HTR-8/SVneo (cell line): ENCODE data around the gene OPN1MW2.
"Not testable (repeated sequence)": the region's sequence is repeated elsewhere in the genome, so short reads cannot be mapped to it uniquely, and the experiment has no call there.

Experiments
- DNase-seq: peaks from one replicate; pipeline ENCODE4 v3.0.0; 2011; ENCODE audit warnings: low spot score, mixed read lengths; ENCODE audit not compliant: insufficient read length
- FAIRE-seq: peaks from 2 replicates; lab custom pipeline; 2011; peaks lifted over from hg19 to GRCh38; lab: Jason Lieb, UNC

OPN1MW2 gene

GRCh38 chrX:154258711-154259110 lies 39.2 kb downstream of the OPN1MW2 start:
- DNase-seq, FAIRE-seq: not testable (repeated sequence)

GRCh38 chrX:154263072-154263471 lies 43.5 kb downstream of the OPN1MW2 start:
- FAIRE-seq, DNase-seq: not testable (repeated sequence)

GRCh38 chrX:154269245-154269644 lies 49.7 kb downstream of the OPN1MW2 start:
- not testable (repeated sequence) for DNase-seq, FAIRE-seq
